ENCODE data around the gene ASB10.

The ASB10 gene

DNA sequence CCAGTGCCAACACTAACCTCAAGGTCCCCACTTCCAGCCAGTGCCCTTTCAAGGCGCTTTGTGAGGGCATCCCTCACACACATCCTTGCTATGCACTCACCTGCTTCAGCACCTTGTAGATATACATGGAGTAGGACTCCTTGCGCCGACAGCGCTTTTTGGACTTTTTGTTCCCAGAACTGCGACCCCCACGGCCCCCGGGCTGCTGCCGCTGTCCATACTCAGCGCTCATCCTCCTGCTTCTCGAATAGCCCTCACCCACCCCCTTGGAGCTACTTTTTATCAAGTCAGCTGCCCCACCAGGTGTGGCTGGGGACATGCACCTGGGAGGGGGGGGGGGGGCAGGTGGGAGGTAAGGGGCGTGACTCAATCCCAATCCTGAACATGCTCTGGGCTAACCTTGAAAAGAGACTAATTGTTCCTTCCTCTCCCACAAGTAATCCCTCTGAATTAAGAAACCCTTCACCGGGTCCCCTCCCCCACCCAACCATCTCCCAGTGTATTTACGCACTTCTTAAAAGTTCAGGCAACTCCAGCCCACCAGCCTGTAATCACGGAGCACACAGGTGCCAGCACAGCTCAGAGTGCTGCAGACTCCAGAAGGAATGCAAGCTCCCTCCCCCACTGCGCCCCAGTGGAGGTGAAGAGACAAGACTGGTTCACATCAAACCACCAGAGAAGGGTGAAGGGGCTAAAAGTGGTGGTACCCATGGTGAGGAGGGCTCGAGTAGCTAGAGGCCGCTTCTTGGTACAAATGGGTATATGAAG, 23.2 kb upstream of the ASB10 start, which contains the start of gene H2BK1:
Gene H2BK1 (minus strand): TSS at position 402 of the 768 bp plus-strand sequence. CDS start 170 bp downstream, at position 232.
- DNase-seq: no peak

DNA sequence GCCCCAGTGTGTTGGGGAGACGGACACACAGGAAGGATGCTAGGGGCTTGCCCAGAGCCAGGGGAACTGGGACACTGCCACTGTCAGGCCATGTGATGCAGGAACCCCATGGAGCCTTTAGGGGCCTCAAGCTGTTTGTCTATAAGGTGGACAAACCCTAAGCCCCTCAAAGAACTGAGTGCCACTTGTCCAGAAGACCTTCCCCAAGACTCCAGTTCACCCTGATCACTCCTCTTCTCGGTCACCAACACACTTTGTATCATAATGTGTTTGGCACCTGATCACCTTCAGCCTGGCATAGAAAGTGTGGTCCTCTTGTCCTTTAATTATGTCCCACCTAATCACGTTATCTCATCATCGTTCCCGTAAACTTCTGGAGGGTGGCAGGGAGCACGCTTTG, 22.5 kb upstream of the ASB10 start:
- no peak for DNase-seq

DNA sequence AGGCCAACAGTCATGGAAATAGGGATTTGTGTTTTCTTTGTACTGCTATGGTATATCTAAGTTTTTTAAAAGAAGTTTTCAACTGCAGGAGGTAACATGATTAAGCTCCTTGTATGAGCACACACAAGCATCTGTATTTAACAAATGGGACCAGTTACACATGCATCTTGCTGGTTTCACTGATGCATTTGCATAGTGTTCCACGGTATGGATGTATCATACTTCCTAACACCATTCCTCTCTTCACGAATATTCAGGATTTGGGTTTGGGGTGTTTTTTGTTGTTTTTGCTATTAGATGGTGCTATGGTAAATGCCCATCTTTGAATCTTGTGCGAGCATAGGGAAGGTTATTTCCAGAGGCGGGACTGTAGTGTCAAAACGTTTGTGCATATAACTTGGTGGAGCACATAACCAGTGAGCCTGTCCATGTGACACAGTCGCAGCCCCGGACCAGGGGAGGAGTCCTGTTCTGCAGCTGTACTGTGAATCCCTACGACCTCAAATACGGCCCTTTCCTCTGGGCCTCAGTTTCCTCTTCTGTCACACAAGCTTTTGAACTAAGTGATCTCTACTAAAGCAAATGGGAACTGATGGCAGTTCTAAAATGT, 21.3 kb upstream of the ASB10 start:
- no peak for DNase-seq

GRCh38 chr7:151207804-151208203, 20.8 kb upstream of the ASB10 start:
- no peak for DNase-seq

- DNase-seq: no peak
Observed at GRCh38 chr7:151207315-151207714, 20.3 kb upstream of the ASB10 start.

GRCh38 chr7:151206914-151207313, 19.9 kb upstream of the ASB10 start:
- DNase-seq: no peak

DNA sequence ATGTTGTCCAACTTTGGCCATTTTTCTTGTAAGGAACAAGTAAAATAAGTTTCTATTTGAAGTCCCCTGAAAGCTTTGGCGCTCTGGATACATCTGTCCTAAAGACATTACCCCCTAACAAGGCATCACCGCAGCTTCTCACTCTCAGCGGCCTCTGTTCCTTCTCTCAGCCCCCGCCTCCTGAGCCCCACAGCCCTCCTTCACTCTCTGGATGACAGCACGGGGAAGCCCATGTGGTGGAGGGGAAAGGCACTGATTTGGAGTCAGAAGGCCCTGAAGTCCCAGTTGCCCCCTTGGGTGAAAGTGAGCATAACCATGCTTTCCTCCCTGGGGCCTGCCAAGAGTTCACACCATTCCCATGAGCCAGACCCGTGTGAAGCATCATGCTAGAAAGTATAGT, 18.7 kb upstream of the ASB10 start:
- DNase-seq: no peak

GRCh38 chr7:151204383-151205032, 17.5 kb upstream of the ASB10 start:
- no peak for DNase-seq

- no peak for DNase-seq
Observed at GRCh38 chr7:151202836-151203235, 15.8 kb upstream of the ASB10 start.

DNA sequence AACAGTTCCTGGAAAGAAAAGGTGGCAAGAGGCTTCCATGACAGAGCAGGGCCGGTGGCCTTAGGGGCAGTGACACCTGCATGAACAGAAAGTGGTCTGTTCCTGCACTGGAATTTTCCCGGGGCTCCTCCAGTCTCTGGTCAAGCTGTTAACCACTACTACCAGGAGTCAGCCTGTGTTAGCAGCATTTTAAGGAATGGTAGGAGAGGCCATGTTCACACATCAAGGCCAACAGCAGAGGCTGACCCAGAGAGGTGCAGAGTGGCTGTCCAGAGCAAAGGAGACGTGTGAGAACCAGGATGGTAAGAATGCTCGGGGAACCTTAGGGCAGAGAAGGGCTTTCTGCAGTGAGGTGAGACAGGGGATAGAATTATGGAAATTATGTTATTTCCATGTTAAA, 14.7 kb upstream of the ASB10 start:
- DNase-seq: no peak

DNA sequence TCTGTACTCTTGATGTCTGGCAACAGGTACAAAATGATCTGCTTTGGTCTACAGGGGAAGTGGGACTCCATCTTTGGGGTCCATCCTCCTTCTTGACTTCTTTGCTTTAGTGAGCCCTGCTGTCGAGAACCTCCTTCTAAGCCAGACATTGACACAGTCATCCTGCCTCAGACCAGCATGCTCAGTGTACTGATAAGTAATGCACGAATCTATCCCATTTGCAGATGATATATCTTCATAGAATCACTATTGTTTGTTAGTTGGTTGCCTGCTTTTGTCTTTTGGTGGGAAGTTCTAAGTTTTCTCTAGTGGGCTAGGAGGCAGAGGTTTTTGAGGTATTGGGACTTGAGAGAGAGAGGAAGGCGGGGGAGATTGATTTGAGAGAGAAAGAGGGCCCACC, 14.3 kb upstream of the ASB10 start:
- DNase-seq: no peak

DNA sequence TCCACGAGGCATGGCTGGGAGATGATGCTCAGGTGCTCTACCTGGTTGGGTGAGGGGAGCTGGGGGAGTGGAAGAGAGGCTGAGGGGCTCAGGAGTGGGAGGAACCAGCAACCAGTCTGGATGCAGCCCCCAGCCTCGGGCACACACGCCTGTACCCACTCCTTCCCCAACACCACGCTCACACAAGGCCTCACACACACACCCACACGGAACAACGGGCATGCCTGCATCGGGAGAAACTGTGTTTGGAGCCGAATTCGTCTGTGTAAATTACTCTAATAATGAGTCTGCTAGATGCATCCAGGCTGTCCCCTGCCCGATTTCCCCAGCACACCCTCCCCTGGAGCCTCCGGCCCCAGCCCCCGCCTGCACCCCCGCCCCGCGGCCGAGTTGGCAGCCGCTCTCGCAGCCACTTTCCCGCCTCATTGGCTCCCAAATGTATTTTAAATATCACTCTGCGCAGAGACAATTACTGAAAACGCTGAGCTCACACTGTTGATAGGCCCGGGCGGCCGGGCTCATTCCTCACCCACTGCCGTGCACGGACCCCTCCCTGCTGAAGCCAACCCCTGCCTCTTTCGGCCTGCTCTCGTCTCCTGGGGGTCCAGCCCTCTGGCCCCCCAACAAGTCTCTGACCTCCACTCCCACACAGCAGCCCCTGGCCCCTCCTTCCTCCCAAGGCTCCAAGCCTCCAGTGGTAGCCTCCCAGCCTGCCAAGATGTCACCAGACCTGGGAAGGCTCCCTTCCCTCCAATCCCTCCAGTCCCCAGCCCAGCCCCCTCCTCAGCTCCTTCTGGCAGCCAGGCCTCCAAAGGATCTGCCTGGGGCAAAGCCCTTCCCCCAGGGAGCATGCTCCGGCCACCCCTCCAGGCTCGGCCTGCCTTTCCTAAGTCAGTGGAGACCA, 12.1 kb upstream of the ASB10 start:
- DNase-seq: no peak

- DNase-seq: no peak
Observed at GRCh38 chr7:151197932-151198331, 10.9 kb upstream of the ASB10 start.

DNA sequence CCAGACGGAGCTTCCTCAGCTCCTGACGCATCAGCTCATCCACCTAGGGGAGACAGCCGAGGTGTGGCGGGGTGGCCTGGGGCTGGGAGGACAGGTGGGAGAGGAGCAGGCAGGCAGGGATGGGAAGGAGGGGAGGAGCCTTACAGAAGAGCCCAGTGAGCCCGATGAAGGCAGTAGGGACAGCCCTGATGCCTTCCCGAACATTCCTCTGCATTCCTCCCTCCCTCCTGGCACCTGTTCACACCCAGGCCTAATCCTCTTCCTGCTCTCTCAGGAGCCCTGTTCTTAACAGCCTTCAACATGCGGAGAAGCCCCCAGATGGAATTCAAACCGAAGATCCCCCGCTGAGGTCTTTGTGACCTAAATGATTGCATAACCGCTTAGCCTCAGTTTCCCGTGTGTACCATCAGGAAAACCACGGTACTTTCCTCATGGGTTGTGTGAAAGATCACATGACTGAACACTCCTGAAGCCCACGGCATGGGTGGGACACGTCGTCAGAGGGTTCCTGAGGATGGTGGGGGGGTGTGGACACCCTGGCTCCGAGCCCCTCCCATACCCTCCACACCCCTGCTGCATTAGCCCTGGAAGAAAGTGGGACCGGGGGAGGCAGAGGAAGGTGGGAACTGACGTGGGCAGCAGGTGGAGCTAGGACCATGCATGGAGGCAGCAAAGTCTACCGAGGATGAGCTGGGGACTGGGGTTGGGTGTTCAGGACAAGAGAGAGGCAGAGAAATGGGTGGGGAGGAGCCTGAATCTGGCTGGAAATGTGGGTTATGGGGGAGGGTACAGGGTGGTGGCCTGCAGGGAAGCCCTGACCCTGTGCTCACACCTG, 8.8 kb upstream of the ASB10 start:
- DNase-seq: no peak

DNA sequence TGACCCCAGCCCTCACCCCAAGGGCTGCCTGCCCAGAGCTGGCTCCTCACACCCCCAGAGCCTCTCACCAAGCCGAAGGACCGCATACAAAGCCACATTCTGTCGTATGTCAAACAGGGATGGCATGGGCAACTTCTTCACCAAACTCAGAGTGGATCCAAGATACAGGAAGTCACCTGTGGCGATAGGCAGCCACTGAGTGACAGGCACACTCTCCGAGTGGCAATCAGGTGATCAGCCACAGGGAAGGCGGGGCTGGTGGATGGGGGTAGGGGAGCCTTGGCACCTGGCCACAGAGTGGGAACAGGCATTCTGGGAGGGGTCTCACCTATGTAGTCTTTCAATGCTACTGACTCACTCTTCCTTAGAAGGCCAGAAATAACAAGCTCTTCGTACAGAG, 7.1 kb upstream of the ASB10 start:
- DNase-seq: no peak

DNA sequence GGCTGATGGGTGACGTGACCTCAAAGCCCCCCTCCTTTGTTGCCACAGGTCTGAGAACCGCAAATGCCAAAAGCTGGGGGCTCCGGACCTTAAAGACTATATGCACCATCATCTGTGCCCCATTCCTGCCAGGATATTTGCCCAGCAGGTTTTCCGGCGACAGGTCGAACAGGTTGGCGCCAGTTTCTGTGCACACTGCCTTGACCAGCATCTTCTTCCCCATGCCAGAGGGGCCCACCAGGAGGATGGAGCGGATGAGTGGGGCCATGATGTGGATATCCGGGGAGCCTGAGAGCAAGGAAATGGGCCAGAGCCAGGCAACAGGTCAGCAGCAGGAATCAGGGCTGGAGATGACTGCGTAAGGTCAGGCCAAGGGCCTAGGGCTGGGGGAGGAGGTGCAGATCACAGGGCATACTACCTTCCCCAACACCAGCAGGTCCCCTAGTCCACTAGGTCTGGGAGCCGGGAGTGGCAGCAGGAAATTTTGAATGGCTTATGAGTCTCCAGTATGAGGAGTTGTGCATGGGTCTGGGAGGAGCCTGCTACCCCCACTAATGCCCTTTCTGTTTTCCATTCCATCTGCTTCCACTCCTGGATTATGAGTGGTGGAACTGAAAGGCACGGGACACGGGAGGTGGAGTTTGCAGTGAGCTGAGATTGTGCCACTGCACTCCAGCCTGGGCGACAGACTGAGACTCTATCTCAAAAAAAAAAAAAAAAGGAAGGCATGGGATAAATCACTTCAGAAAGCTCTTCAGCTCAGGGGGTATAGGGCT, 6.3 kb upstream of the ASB10 start:
- no peak for DNase-seq

GRCh38 chr7:151192002-151192539, 5.0 kb upstream of the ASB10 start:
- no peak for DNase-seq

DNA sequence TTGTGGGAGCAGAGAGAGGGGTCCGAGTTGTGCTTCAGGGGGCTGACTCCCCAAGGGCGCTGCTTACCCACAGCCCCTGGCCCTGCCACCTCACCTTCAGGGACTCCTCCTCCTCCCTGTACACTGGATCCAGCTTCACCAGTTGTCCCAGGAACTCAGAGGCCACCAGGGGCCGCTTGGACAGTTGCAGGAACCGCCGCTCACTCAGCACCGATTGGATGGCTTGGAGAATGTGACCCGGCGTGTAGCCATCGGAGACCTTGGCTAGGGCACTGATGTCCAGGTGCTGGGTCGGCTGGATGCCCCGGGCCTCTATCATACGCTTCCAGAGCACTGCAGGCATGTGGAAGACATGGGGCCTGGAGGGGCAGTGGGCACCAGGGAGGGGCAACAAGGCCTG, 4.5 kb upstream of the ASB10 start:
- no peak for DNase-seq

DNA sequence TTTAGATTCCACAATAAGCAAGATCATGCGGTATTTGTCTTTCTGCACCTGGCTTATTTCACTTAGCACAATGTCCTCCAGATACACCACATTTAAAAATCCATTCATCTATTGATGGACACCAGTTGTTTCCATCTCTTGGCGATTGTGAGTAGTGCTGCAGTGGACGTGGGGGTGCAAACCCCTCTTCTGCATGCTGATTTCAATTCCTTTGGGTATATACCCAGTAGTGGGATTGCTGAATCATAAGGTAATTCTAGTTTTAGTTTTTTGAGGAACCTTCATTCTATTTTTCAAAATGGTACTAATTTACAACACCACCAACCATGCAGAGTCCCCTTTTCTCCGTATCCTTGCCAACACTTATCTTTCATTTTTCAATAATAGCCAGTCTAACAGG, 2.0 kb upstream of the ASB10 start:
- no peak for DNase-seq

- DNase-seq: no peak
Observed at GRCh38 chr7:151188252-151188542, 1.1 kb upstream of the ASB10 start.
